ENCODE measurements around the gene FBXW8. TPM values are rescaled to one million over a fixed set of nuclear protein-coding genes. Genes with fewer than 3 reads are reported as not detected.
A peak's percentile ranks its signal among the peaks of the same experiment; 100 is the strongest.

Gene FBXW8
- total RNA-seq, 1 donor from 2014 or later: 11.7 TPM

GRCh38 chr12:117023998-117024960, 113.5 kb downstream of the FBXW8 start:
- no peak for DNase-seq (ENCODE audit: low spot score)

GRCh38 chr12:117024961-117025480, 114.3 kb downstream of the FBXW8 start:
- DNase-seq (ENCODE audit: low spot score): no peak

GRCh38 chr12:117025481-117026151, 114.9 kb downstream of the FBXW8 start:
- peak; percentile 73 for DNase-seq (ENCODE audit: low spot score)

- DNase-seq (ENCODE audit: low spot score): no peak
Measured at GRCh38 chr12:117026343-117026742, 115.6 kb downstream of the FBXW8 start.

DNA sequence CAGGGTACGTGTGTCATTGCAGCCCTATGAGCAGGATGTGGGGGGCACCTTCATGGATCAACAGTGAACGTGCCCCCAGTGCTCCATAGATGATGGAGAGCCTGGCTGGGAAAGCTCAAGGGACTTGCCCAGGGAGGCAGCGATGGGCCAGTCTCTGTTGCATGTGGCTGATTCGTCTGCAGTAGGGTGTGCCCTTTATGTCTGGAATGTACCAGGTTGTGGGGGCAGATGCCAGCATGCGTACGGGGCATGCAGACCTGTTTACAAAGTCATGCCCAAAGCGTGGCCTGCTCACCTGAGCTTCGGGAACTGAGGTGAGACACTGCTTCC, 116.1 kb downstream of the FBXW8 start:
- DNase-seq (ENCODE audit: low spot score): no peak

GRCh38 chr12:117027251-117028086, 116.7 kb downstream of the FBXW8 start:
- DNase-seq (ENCODE audit: low spot score): no peak

DNA sequence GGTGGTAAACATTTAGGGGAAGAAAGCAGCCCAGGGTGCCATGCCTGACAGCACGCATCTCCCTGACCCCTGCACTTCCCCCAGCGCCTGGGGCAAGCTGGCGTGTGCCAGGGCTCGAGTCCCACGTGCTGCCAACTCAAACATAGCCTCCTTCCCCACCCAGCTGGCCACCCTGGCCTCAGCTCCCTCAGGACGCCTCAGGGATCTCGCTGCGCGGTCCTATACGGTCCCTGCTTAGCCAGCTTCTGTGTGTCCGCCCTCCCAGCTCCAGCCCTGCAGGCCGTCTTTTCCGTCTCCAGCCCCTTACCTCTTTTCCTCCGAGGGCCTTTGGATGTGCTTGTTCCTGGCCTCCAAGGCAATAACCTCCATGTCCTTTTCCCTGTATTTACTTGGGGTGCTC, 117.5 kb downstream of the FBXW8 start:
- no peak for DNase-seq (ENCODE audit: low spot score)

DNA sequence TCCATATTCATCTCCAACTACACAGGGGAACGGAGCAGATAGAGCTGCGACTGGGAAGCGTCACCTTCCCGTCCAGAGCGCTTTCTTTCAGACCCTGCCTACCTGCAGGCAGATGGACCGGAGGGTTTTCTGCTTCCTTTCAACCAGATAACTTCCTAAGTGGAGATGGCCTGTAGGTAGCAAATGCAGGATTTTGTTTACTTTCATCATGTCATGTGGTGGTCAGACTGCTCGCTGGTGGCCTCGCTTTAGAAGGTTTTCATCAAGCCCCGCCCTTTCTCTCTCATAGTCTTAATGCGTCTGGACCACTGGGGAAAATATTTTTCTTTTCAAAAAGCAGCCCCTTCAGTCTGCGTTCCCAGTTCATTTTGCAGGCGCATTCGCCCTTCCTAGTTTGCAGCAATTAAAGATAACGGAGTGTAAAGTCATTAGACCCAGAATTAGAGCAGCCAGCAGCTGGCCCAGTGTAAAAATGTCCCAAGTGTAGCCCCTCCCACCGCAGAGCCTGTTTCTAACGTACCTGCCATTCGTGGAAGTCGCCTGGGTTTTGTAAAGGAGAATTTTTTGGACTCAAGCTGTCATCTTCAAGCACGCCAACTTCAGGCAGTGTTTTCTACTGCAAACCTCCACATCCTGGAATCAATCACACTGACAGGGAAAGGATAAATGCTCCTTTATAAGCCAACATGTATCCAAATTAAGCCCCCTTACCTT, 119.6 kb downstream of the FBXW8 start:
- no peak for DNase-seq (ENCODE audit: low spot score)

GRCh38 chr12:117031843-117032592, 121.3 kb downstream of the FBXW8 start:
- DNase-seq (ENCODE audit: low spot score): no peak

DNA sequence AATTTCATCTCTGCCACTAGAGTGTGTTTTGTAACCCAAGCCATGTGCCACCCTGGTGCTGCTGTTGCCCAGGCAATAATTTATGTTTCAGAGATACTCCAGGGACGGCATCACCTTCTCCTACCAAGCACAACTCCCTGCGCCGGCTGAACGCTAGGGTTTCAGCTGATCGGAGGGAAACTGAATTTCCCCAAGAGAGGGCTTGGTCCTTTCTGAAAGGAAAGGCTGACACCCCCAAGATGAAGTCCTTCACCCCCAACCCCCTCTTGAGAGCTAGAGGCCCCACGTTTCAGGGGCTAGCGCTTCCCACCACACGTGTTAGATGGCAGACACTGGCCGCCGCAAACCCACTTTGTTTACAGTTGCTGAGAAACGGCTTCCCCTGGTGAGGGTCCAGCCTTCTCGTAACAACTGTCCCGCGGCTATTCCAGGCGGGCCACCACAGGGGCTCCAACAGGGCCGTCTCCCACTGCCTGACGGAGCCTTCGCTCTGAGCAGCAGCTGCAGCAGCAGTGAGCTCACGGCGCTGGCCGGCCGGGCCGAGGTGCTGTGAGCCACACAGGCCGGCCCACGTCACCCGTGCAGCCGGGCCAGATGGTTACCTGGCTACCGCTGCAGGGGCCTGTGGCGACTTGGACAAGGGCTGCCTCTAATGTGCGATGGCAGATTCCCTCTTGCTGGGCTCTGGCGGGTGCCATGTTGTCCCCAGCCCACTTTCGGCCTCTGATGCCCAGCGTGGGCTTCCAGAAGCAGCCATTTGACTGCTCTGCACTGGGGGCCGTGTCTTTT, 122.0 kb downstream of the FBXW8 start:
- DNase-seq (ENCODE audit: low spot score): no peak

GRCh38 chr12:117033382-117034221, 122.9 kb downstream of the FBXW8 start:
- DNase-seq (ENCODE audit: low spot score): no peak

GRCh38 chr12:117034249-117034648, 123.5 kb downstream of the FBXW8 start:
- no peak for DNase-seq (ENCODE audit: low spot score)

DNA sequence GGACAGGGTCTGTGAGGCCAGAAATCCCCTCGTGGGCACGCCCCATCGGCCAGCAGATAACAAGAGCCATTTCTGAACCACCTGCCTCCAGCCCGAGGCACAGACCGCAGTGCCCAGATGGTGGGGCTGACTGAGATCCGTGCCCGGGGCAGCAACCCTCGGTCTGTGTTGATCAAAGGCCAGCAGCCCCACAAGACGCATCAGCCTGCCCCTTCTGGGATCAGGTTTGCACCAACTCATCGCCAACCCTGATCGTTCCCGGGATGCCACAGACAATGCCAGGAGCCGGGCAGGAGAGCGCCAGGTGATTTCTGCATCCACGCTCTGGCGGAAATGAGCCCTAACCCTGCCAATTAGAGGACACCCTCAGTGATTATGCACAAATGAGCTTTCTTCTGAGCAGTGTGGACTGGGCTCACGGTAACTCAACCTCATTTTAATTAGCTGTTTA, 124.0 kb downstream of the FBXW8 start:
- DNase-seq (ENCODE audit: low spot score): no peak

- DNase-seq (ENCODE audit: low spot score): no peak
Measured at GRCh38 chr12:117035287-117035686, 124.5 kb downstream of the FBXW8 start.

- DNase-seq (ENCODE audit: low spot score): no peak
Measured at GRCh38 chr12:117036046-117036445, 125.3 kb downstream of the FBXW8 start.

DNA sequence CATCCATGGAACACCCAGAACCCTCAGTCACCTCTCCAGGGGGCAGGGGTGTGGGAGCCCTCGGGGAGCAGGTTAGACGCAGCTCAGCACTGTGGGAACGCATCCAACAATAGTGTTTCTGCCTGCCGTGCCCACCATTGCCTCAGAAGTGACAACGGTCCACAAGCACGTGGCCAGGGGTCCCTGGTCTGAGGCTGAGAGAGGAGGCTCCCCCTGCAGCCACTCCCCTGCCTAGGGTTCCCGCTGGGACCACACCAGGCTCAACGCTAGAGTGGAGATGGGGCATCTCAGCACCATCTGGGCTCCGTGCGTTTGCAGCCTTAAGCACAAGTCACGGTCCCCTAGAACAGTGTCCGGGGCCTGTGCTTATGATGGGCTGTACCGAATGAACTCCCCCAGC, 125.8 kb downstream of the FBXW8 start:
- DNase-seq (ENCODE audit: low spot score): no peak

- DNase-seq (ENCODE audit: low spot score): no peak
Measured at GRCh38 chr12:117037289-117038022, 126.7 kb downstream of the FBXW8 start.

All from mucosa of gallbladder (tissue), 1 donor.